Smooth muscle cell (in vitro differentiated cells): ENCODE measurements around the gene PMM2. TPM values are rescaled to one million over a fixed set of nuclear protein-coding genes. Genes with fewer than 3 reads are reported as not detected.
A peak's percentile ranks its signal among the peaks of the same experiment; 100 is the strongest.

ENCODE experiments used
- DNase-seq: peaks from one replicate; lab custom pipeline; 2025; ENCODE audit not compliant: unreplicated experiment; lab: John Stamatoyannopoulos, UW
- H2AFZ ChIP-seq: fragments of 200-600 bp; sonication (generic); 2 replicates; pipeline ENCODE4 v1.6.0; 2016; ENCODE audit warnings: antibody characterized with exemption, low read depth, mild to moderate bottlenecking
- H3F3A ChIP-seq: fragments of 200-600 bp; sonication (generic); 2 replicates; pipeline ENCODE4 v1.6.0; 2017; ENCODE audit warnings: antibody characterized with exemption, low read depth
- H3K27ac ChIP-seq: fragments of 200-600 bp; sonication (generic); 2 replicates; pipeline ENCODE4 v1.5.1; 2016; ENCODE audit warnings: low read depth, mild to moderate bottlenecking
- H3K27me3 ChIP-seq: fragments of 200-600 bp; sonication (generic); 2 replicates; pipeline ENCODE4 v1.6.1; 2016; ENCODE audit warnings: low read depth, mild to moderate bottlenecking
- H3K36me3 ChIP-seq: fragments of 200-600 bp; sonication (generic); 2 replicates; pipeline ENCODE4 v1.5.1; 2016; ENCODE audit warnings: low read depth
- H3K4me1 ChIP-seq: fragments of 200-600 bp; sonication (generic); 2 replicates; pipeline ENCODE4 v1.5.1; 2016; ENCODE audit warnings: low read depth
- H3K4me2 ChIP-seq: fragments of 200-600 bp; sonication (generic); 2 replicates; pipeline ENCODE4 v1.6.0; 2016; ENCODE audit warnings: mild to moderate bottlenecking
- H3K4me3 ChIP-seq: fragments of 200-600 bp; sonication (generic); 2 replicates; pipeline ENCODE4 v1.5.1; 2016; ENCODE audit warnings: mild to moderate bottlenecking
- H3K79me2 ChIP-seq: fragments of 200-600 bp; sonication (generic); 2 replicates; pipeline ENCODE4 v1.6.0; 2016; ENCODE audit warnings: low read depth, mild to moderate bottlenecking
- H3K9ac ChIP-seq: fragments of 200-600 bp; sonication (generic); 2 replicates; pipeline ENCODE4 v1.6.0; 2016; ENCODE audit warnings: low read depth
- H3K9me3 ChIP-seq: fragments of 200-600 bp; sonication (generic); replicated peaks from 2 replicates; pipeline ENCODE4 v1.5.1; 2016; ENCODE audit warnings: low read depth
- H4K20me1 ChIP-seq: fragments of 200-600 bp; sonication (generic); 2 replicates; pipeline ENCODE4 v1.6.0; 2016; ENCODE audit warnings: low read depth
- WGBS: methylation state at CpG from one replicate; pipeline ENCODE4 v1.1.7; 2016; ENCODE audit warnings: low lambda C conversion rate; 5-methylcytosine and 5-hydroxymethylcytosine counted together
- polyA plus RNA-seq: library from polyadenylated mRNA; unstranded; fragments of >200 nt; fragmentation: Nextera tagmentation; extraction: Ambion mirVana; gene quantifications from 2 replicates; pipeline ENCODE4 v1.2.1, GENCODE V29; 2016
- total RNA-seq: library from RNA; depleted of rRNA; stranded (reverse); fragments of >200 nt; gene quantifications from 2 replicates; pipeline ENCODE4 v1.2.3, GENCODE V29; 2014
- TF ChIP-seq, protein P1 (sequence below): fragments of 200-600 bp; sonication (generic); IDR thresholded peaks from 2 replicates; pipeline ENCODE4 v1.5.1; 2017; ENCODE audit warnings: borderline replicate concordance, mild to moderate bottlenecking, antibody characterized with exemption; ENCODE audit not compliant: insufficient read depth, poor library complexity, severe bottlenecking

The PMM2 gene
- total and polyA plus RNA-seq, 2 experiments from 2014 or later: 31.4 to 33.5 TPM

DNA sequence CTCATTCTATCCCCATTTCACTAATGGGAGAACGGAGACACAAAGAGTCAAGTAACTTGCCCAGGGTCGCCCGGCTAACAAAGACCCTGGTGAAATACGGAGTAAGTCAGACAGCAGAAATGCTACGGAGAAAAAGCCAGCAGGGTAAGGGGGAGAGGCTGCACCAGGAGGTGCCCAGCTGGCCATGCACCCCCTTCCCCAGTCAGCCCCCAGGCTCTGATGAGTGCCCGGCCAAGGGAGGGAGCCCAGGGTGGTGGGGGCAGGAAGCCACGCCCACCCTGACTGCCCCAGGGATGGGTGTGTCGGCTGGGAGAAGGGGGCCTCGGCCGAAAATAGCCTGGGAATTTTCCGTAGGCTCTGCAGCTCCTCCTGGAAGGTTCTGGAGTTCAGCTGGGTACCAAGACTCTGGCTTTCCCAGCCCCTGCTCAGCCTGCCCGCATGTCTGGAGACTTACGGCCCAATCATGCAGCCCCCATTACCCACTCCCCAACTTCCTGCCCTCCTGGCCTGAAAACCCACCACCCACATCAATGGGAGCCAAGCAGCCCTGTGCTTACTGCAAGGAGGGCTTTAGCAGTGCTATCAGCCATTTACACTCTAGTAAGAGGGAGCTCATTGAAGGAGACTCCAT lies 67.0 kb downstream of the PMM2 start:
- H3K27me3 ChIP-seq: no peaks in the 10 kb centered on the region
- H2AFZ ChIP-seq: no peak overlapping the region
- no peak overlapping the region for H3K4me3 ChIP-seq
- H3K4me1 ChIP-seq: peaks cover 21% of the 10 kb centered on the region
- H3K27ac ChIP-seq: no peak overlapping the region
- peak overlapping the region; percentile 34 for H3K4me2 ChIP-seq
- H3K9me3 ChIP-seq: no peaks in the 10 kb centered on the region
- peaks cover 72% of the 10 kb centered on the region for H3K79me2 ChIP-seq
- H4K20me1 ChIP-seq: peaks cover 79% of the 10 kb centered on the region
- no peak overlapping the region for H3K9ac ChIP-seq
- TF ChIP-seq, protein P1, sequence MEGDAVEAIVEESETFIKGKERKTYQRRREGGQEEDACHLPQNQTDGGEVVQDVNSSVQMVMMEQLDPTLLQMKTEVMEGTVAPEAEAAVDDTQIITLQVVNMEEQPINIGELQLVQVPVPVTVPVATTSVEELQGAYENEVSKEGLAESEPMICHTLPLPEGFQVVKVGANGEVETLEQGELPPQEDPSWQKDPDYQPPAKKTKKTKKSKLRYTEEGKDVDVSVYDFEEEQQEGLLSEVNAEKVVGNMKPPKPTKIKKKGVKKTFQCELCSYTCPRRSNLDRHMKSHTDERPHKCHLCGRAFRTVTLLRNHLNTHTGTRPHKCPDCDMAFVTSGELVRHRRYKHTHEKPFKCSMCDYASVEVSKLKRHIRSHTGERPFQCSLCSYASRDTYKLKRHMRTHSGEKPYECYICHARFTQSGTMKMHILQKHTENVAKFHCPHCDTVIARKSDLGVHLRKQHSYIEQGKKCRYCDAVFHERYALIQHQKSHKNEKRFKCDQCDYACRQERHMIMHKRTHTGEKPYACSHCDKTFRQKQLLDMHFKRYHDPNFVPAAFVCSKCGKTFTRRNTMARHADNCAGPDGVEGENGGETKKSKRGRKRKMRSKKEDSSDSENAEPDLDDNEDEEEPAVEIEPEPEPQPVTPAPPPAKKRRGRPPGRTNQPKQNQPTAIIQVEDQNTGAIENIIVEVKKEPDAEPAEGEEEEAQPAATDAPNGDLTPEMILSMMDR: no peak
- DNase-seq: no peak
- 49% methylated on average over 12 of the region's 13 CpGs for WGBS
- H3F3A ChIP-seq: peaks cover 7% of the 10 kb centered on the region
- no peaks in the 10 kb centered on the region for H3K36me3 ChIP-seq

DNA sequence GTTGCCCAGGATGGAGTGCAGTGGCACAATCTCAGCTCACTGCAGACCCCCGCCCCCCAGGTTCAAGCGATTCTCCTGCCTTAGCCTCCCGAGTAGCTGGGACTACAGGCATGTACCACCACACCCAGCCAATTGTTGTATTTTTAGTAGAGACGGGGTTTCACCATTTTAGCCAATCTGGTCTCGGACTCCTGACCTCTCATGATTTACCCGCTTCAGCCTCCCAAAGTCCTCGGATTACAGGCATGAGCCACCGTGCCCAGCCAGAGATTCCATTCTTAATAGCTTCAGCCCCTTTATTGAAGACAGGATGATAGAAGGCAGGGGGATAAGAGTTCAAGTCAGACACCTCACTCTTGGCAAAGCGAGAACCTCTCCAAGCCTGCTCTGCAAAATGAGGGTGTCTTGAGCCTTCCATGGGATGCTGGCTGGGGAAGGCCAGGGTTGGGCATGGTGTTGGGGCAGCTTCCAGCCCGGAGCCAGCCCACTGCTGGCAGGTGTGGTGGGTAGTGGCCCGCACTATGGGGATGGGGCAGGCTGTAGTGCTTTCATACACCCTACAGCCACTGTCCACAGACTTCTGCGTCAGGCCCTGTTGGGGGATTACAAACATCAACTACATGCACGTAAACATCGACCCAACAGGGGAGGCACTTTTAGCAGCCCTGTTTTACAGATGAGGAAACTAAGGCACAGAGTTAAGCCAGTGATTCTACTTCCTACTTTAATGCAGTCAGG lies 67.7 kb downstream of the PMM2 start:
- Histone ChIP-seq H3K27me3 (no peaks in the 10 kb centered on the region), H3K4me3 (no peak overlapping the region), H3F3A (peaks cover 7% of the 10 kb centered on the region), H3K27ac (no peak overlapping the region), H3K79me2 (peaks cover 66% of the 10 kb centered on the region), H3K4me2 (peak overlapping the region; percentile 34), H2AFZ (no peak overlapping the region), H3K9ac (no peak overlapping the region), H3K9me3 (no peaks in the 10 kb centered on the region), H3K4me1 (peaks cover 22% of the 10 kb centered on the region), H4K20me1 (peaks cover 72% of the 10 kb centered on the region), H3K36me3 (no peaks in the 10 kb centered on the region)
- DNase-seq: no peak
- TF ChIP-seq, protein P1: no peak
- WGBS: 92% methylated on average over 14 of the region's 14 CpGs

DNA sequence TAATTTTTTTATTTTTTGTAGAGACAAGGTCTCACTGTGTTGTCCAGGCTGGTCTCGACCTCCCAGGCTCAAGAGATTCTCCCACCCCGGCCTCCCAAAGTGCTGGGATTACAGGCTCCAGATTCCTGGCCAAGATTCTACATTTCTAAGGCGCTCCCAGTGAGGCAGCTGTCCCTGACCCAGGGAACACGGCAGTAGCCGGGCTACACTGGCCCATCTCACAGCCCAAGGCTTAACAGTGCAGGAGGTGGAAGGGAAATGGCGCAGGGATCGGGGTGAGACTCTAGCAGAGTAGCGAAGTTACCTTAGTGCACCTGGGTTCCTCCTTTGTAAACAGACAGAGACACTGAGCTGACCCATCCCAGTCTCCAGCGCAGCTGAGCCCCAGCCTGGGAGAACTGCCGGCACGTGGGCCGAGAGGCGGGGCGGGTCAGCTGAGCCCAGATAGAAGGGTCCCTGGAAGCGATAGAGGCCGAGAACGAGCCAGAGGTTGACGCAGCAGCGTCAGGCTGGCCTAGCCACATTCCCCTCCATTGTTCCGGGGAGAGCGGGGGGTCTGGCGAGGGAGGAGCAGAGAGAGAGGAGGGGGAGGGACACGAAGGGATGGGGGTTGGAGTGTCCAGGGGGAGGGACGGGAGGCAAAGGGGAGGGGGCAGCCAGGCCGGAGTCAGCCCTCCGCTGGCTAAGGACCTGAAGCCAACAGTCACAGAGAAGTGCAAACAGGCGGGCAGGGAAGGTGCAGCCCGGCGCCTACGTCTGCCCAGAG lies 68.7 kb downstream of the PMM2 start:
- H3K4me3 ChIP-seq: peak overlapping the region; percentile 96
- no peaks in the 10 kb centered on the region for H3K9me3 ChIP-seq
- H2AFZ ChIP-seq: no peak overlapping the region
- H3K9ac ChIP-seq: no peak overlapping the region
- peak overlapping the region; percentile 95 for H3K4me2 ChIP-seq
- TF ChIP-seq, protein P1: no peak
- DNase-seq: no peak
- H3K79me2 ChIP-seq: peaks cover 57% of the 10 kb centered on the region
- WGBS: 18% methylated on average over 24 of the region's 30 CpGs
- H3K27ac ChIP-seq: no peak overlapping the region
- H3K36me3 ChIP-seq: no peaks in the 10 kb centered on the region
- peaks cover 62% of the 10 kb centered on the region for H4K20me1 ChIP-seq
- peaks cover 7% of the 10 kb centered on the region for H3F3A ChIP-seq
- no peaks in the 10 kb centered on the region for H3K27me3 ChIP-seq
- peaks cover 22% of the 10 kb centered on the region for H3K4me1 ChIP-seq
